CD4-positive, alpha-beta T cell (primary cell): ENCODE measurements around the gene PRKCA. TPM values are rescaled to one million over a fixed set of nuclear protein-coding genes. Genes with fewer than 3 reads are reported as not detected.

Experiments used
- ATAC-seq: fragments of 200-7000 bp; cut with Tn5 transposase; one replicate; pipeline ENCODE4 v1.10.0; 2022; ENCODE audit warnings: mild to moderate bottlenecking; ENCODE audit not compliant: poor library complexity
- CTCF ChIA-PET: fragments of 350-600 bp; sonication (Branson Sonifier 250); formaldehyde crosslinking; loops from one replicate; lab custom pipeline; 2021; ENCODE audit warnings: antibody characterized with exemption, inconsistent platforms; lab: Charles Lee
- POLR2A ChIA-PET: fragments of 350-600 bp; sonication (Branson Sonifier 250); formaldehyde crosslinking; loops from one replicate; lab custom pipeline; 2021; ENCODE audit warnings: antibody characterized with exemption, inconsistent platforms; lab: Charles Lee
- DNase-seq, 14 experiments: peaks; one replicate each; pipeline ENCODE4 v3.0.0-alpha.2; 2013 to 2020; ENCODE audit warnings: mixed read lengths in 2 of 14
- H3K27ac ChIP-seq, 2 donors: one replicate each; pipeline versions ENCODE4 v1.5.1 to v1.7.0; 2013; ENCODE audit warnings: low read length in 2 of 2, low read depth in 1 of 2, mild to moderate bottlenecking in 1 of 2
- H3K27me3 ChIP-seq, 2 experiments: 1 replicate in 1 of 2; 2 replicates in 1 of 2; pipeline versions ENCODE4 v1.6.1 to v1.7.0; 2013; ENCODE audit warnings: low read length in 2 of 2, control low read depth in 1 of 2, mild to moderate bottlenecking in 1 of 2, moderate library complexity in 1 of 2; ENCODE audit not compliant: insufficient read depth in 2 of 2, control insufficient read depth in 1 of 2
- H3K36me3 ChIP-seq: one replicate; pipeline ENCODE4 v1.6.1; 2013; ENCODE audit warnings: low read length, control low read depth; ENCODE audit not compliant: insufficient read depth
- H3K4me1 ChIP-seq: one replicate; pipeline ENCODE4 v1.6.1; 2013; ENCODE audit warnings: low read length, control low read depth; ENCODE audit not compliant: insufficient read depth
- H3K4me3 ChIP-seq: one replicate; pipeline ENCODE4 v1.5.1; 2013; ENCODE audit warnings: mild to moderate bottlenecking, low read length, moderate library complexity
- H3K9me3 ChIP-seq, 2 experiments: 1 replicate in 1 of 2; 2 replicates in 1 of 2; pipeline versions ENCODE4 v1.6.1 to v1.7.0; 2013; ENCODE audit warnings: low read length in 2 of 2, mild to moderate bottlenecking in 2 of 2, control low read depth in 1 of 2, moderate library complexity in 1 of 2; ENCODE audit not compliant: control insufficient read depth in 1 of 2, insufficient read depth in 1 of 2
- H3K27ac Mint-ChIP-seq: one replicate; pipeline ENCODE4 v1.8.0; 2020; ENCODE audit warnings: mixed read lengths
- H3K27me3 Mint-ChIP-seq: one replicate; pipeline ENCODE4 v1.8.0; 2021; ENCODE audit warnings: mixed read lengths
- H3K36me3 Mint-ChIP-seq: one replicate; pipeline ENCODE4 v1.8.0; 2021; ENCODE audit warnings: low read depth, mixed read lengths
- H3K4me1 Mint-ChIP-seq: one replicate; pipeline ENCODE4 v1.8.0; 2021; ENCODE audit warnings: low read depth, mixed read lengths
- H3K4me3 Mint-ChIP-seq: one replicate; pipeline ENCODE4 v1.8.0; 2020; ENCODE audit warnings: mild to moderate bottlenecking, mixed read lengths
- H3K9me3 Mint-ChIP-seq: one replicate; pipeline ENCODE4 v1.8.0; 2020; ENCODE audit warnings: mixed read lengths
- CTCF ChIP-seq: fragments of 200-600 bp; IDR thresholded peaks from one replicate; pipeline ENCODE4 v1.8.0; 2022; ENCODE audit warnings: antibody characterized with exemption, mild to moderate bottlenecking
- intact Hi-C, 2 experiments: fragments of 100-400 bp; cut with DNase I in 1 of 2; cut with micrococcal nuclease in 1 of 2; formaldehyde crosslinking; loops; one replicate each; pipeline versions ENCODE4 v1.15.1 to v1.9.0; 2023 to 2025; cut with DNase I, micrococcal nuclease
- total RNA-seq, 174 experiments: library from RNA in 2 of 174; stranded (reverse) in 2 of 174; gene quantifications; one replicate each; pipeline ENCODE4 v1.2.3 and lab custom pipeline; 2021 to 2026

PRKCA gene
- total RNA-seq, 2 experiments from 2014 or later, result 84.8 to 88.6 TPM

GRCh38 chr17:66769911-66770310 is 467.5 kb downstream of the PRKCA start:
- intact Hi-C loops, result no loop called here
- POLR2A ChIA-PET, result no interaction called here

GRCh38 chr17:66772148-66772812 is 469.9 kb downstream of the PRKCA start:
- Histone ChIP-seq H3K4me3 (no peak overlapping the region), H3K27me3 (no peaks in the 10 kb centered on the region), H3K9me3 (no peaks in the 10 kb centered on the region), H3K36me3 (peaks cover 32% of the 10 kb centered on the region), H3K27ac (no peak overlapping the region), H3K4me1 (no peaks in the 10 kb centered on the region)
- TF ChIP-seq CTCF, result no peak
- H3K36me3 Mint-ChIP-seq, result peaks cover 72% of the 10 kb centered on the region
- DNase-seq (no peak), ATAC-seq (no peak)
- H3K27me3 Mint-ChIP-seq, result no peaks in the 10 kb centered on the region
- CTCF ChIA-PET, result interaction anchor here (0.5 kb wide), 1 partner anchor 1262 kb away, joined by 3 read pairs; no protein-coding TSS in a partner anchor
- no peak overlapping the region for H3K4me3 Mint-ChIP-seq
- peaks cover 3% of the 10 kb centered on the region for H3K4me1 Mint-ChIP-seq
- no peaks in the 10 kb centered on the region for H3K9me3 Mint-ChIP-seq
- intact Hi-C loops, result no loop called here
- POLR2A ChIA-PET, result no interaction called here
- no peak overlapping the region for H3K27ac Mint-ChIP-seq

More at GRCh38 chr17:66769911-66770310, 467.5 kb downstream of the PRKCA start:
- CTCF ChIA-PET, result no interaction called here
- Mint-ChIP-seq H3K9me3 (no peaks in the 10 kb centered on the region), H3K27ac (no peak overlapping the region), H3K36me3 (peaks cover 65% of the 10 kb centered on the region), H3K4me1 (peaks cover 5% of the 10 kb centered on the region), H3K4me3 (no peak overlapping the region), H3K27me3 (no peaks in the 10 kb centered on the region)
- no peak for DNase-seq
- Histone ChIP-seq H3K27ac (no peak overlapping the region), H3K36me3 (peaks cover 17% of the 10 kb centered on the region), H3K4me1 (no peaks in the 10 kb centered on the region), H3K27me3 (no peaks in the 10 kb centered on the region), H3K9me3 (no peaks in the 10 kb centered on the region), H3K4me3 (no peak overlapping the region)
- TF ChIP-seq CTCF, result no peak
- no peak for ATAC-seq

GRCh38 chr17:66775271-66775670 is 472.9 kb downstream of the PRKCA start:
- H3K9me3 ChIP-seq, result no peaks in the 10 kb centered on the region
- ChIA-PET CTCF (no interaction called here), POLR2A (no interaction called here)
- H3K4me1 ChIP-seq, result no peaks in the 10 kb centered on the region
- no peaks in the 10 kb centered on the region for H3K27me3 Mint-ChIP-seq
- peaks cover 86% of the 10 kb centered on the region for H3K36me3 Mint-ChIP-seq
- H3K4me1 Mint-ChIP-seq, result no peaks in the 10 kb centered on the region
- no peaks in the 10 kb centered on the region for H3K9me3 Mint-ChIP-seq
- no peaks in the 10 kb centered on the region for H3K27me3 ChIP-seq
- ATAC-seq (no peak), DNase-seq (no peak)
- TF ChIP-seq CTCF, result no peak
- intact Hi-C loops, result no loop called here
- H3K27ac ChIP-seq, result no peak overlapping the region
- H3K27ac Mint-ChIP-seq, result no peak overlapping the region
- H3K4me3 ChIP-seq, result no peak overlapping the region
- no peak overlapping the region for H3K4me3 Mint-ChIP-seq
- peaks cover 35% of the 10 kb centered on the region for H3K36me3 ChIP-seq
